ENCODE measurements around the gene C1orf159. TPM values are rescaled to one million over a fixed set of nuclear protein-coding genes. Genes with fewer than 3 reads are reported as not detected.

The C1orf159 gene
- total RNA-seq, 2 donors from 2014 or later: 8.8 to 13.2 TPM

- H3K27me3 ChIP-seq: no peaks in the 10 kb centered on the region
- WGBS, 2 donors: 22 to 37% methylated on average over 11 to 35 of the region's 36 CpGs
- peaks cover 16% of the 10 kb centered on the region for H3K4me1 ChIP-seq
- no peak overlapping the region for H3K4me3 ChIP-seq
- DNase-seq (no peak), ATAC-seq (no peak)
- no peaks in the 10 kb centered on the region for H3K9me3 ChIP-seq
- H3K36me3 ChIP-seq (replicated peaks in 1 of 2; ENCODE audit: insufficient read depth in 1 of 2, low read depth in 2 of 2): no peaks in the 10 kb centered on the region
- intact Hi-C loops (cut with DNase I): no loop called here
- TF ChIP-seq CTCF (IDR thresholded peaks at IDR 0.05) (no peak), POLR2A (IDR thresholded peaks at IDR 0.05) (no peak)
- H3K27ac ChIP-seq: peak overlapping the region in 1 of 4 donors; percentile 65
Measured at GRCh38 chr1:1137256-1138045, 21.6 kb upstream of the C1orf159 start.

- H3K9me3 ChIP-seq: no peaks in the 10 kb centered on the region
- peak in 3 of 4 donors; percentile 21 to 40 (median 27) for DNase-seq
Measured at GRCh38 chr1:1136547-1137230, 20.8 kb upstream of the C1orf159 start.

GRCh38 chr1:1135339-1136136, 19.6 kb upstream of the C1orf159 start:
- Histone ChIP-seq H3K9me3 (no peaks in the 10 kb centered on the region), H3K4me1 (peaks cover 35% of the 10 kb centered on the region), H3K27ac (no peak overlapping the region), H3K27me3 (no peaks in the 10 kb centered on the region), H3K4me3 (no peak overlapping the region), H3K36me3 (replicated peaks in 1 of 2; ENCODE audit: insufficient read depth in 1 of 2, low read depth in 2 of 2) (no peaks in the 10 kb centered on the region)
- ATAC-seq (no peak), DNase-seq (no peak)
- intact Hi-C loops (cut with DNase I): no loop called here
- WGBS, 2 donors: 68 to 87% methylated on average over 8 to 20 of the region's 20 CpGs
- TF ChIP-seq CTCF (IDR thresholded peaks at IDR 0.05) (no peak), POLR2A (IDR thresholded peaks at IDR 0.05) (no peak)

More at GRCh38 chr1:1136547-1137230, 20.8 kb upstream of the C1orf159 start:
- ATAC-seq: peak; percentile 21
- Histone ChIP-seq H3K36me3 (replicated peaks in 1 of 2; ENCODE audit: insufficient read depth in 1 of 2, low read depth in 2 of 2) (no peaks in the 10 kb centered on the region), H3K27me3 (no peaks in the 10 kb centered on the region), H3K4me1 (peaks cover 24% of the 10 kb centered on the region), H3K4me3 (no peak overlapping the region), H3K27ac (peak overlapping the region in 2 of 4 donors; percentile 37 to 65)
- intact Hi-C loops (cut with DNase I): no loop called here
- WGBS, 2 donors: 21 to 22% methylated on average over 6 to 27 of the region's 48 CpGs
- TF ChIP-seq POLR2A (IDR thresholded peaks at IDR 0.05): no peak
- TF ChIP-seq CTCF (IDR thresholded peaks at IDR 0.05): no peak

GRCh38 chr1:1134300-1134970, 18.5 kb upstream of the C1orf159 start:
- Histone ChIP-seq H3K9me3 (no peaks in the 10 kb centered on the region), H3K27me3 (no peaks in the 10 kb centered on the region), H3K36me3 (replicated peaks in 1 of 2; ENCODE audit: insufficient read depth in 1 of 2, low read depth in 2 of 2) (no peaks in the 10 kb centered on the region), H3K27ac (peak overlapping the region in 3 of 4 donors; percentile 25 to 82 (median 59)), H3K4me1 (peaks cover 35% of the 10 kb centered on the region), H3K4me3 (no peak overlapping the region)
- intact Hi-C loops (cut with DNase I): no loop called here
- TF ChIP-seq POLR2A (IDR thresholded peaks at IDR 0.05) (no peak), CTCF (IDR thresholded peaks at IDR 0.05) (no peak)
- 78 to 87% methylated on average over 3 to 26 of the region's 28 CpGs for WGBS, 2 donors
- no peak for ATAC-seq
- no peak for DNase-seq
